Measurements from ENCODE around the gene EXOC8.

EXOC8 gene

DNA sequence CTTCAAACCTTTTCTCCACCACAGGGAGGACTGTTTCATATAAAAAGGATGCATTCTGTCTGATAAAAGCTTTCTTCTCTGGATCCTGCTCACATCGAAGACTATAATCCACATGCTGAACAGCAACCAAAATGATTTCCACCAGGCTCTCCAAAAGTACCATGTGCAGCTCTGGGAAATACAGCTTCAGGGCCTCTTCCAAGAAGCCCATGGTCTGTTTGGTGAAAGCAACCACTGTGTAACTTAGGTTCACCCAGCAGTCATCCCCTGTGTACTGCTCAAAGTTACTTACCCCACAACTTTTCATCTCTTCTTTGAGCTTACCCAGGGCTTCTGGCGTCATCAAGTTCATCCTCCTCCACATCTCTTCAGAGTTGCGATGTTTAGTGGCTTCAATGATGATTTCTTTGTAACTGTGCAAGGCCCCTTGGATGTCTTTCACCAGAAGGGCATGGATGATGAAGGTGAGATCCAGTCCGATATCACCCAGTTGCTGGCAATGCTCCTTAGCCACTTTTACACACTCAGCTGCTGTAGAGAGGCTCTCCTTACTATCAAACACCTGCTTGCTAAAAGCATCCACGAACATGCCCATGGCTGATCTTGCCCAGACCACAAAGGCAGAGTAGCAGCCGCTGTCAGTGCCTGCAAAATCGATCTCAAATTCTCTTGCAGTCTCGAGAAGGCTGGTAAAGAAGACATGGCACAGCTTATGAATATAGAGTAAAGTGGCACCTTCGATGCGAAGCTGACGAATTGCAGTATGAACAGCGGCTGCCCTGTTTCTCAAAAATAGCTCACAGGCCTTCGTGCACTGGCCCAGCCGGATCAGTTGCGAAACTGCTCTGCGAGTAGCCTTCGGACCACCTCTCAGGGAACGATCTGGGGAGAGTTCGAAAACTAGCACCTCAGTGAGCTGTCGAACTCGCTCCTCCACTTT, 1.7 kb downstream of the EXOC8 start:
- no peak for TF ChIP-seq Cebpa-rat (IDR thresholded peaks at IDR 0.05)
- H3K36me3 ChIP-seq: peaks cover 10% of the 10 kb centered on the region; the same call in 1 of the 2 replicates
- peaks cover 64% of the 10 kb centered on the region for H4K20me1 ChIP-seq
- no peaks in the 10 kb centered on the region for H3K9me3 ChIP-seq
- no peaks in the 10 kb centered on the region for H3K27me3 ChIP-seq
- H3K4me2 ChIP-seq: peak overlapping the region; percentile 99
- H3K9ac ChIP-seq: peak overlapping the region; percentile 92
- H3K27ac ChIP-seq: 0 out of 2 replicates have a peak overlapping the region, but pooled peaks have one; percentile 18
- peak overlapping the region; percentile 97 for H3K4me3 ChIP-seq
- H3K4me1 ChIP-seq: peaks cover 61% of the 10 kb centered on the region

- peaks cover 55% of the 10 kb centered on the region for H3K4me1 ChIP-seq
- no peaks in the 10 kb centered on the region for H3K9me3 ChIP-seq
- no peaks in the 10 kb centered on the region for H3K27me3 ChIP-seq
- H3K4me2 ChIP-seq: peak overlapping the region; percentile 99
- H4K20me1 ChIP-seq: peaks cover 68% of the 10 kb centered on the region
- H3K36me3 ChIP-seq: 0 out of 2 replicates have a peak, but pooled peaks cover 4% of the 10 kb centered on the region
- no peak overlapping the region for H3K27ac ChIP-seq
- TF ChIP-seq Cebpa-rat (IDR thresholded peaks at IDR 0.05): no peak
- peak overlapping the region; percentile 97 for H3K4me3 ChIP-seq
- peak overlapping the region; percentile 36 for H3K9ac ChIP-seq
These were observed 2.7 kb downstream of the EXOC8 start for GRCh38 chr1:231334952-231335351.

DNA sequence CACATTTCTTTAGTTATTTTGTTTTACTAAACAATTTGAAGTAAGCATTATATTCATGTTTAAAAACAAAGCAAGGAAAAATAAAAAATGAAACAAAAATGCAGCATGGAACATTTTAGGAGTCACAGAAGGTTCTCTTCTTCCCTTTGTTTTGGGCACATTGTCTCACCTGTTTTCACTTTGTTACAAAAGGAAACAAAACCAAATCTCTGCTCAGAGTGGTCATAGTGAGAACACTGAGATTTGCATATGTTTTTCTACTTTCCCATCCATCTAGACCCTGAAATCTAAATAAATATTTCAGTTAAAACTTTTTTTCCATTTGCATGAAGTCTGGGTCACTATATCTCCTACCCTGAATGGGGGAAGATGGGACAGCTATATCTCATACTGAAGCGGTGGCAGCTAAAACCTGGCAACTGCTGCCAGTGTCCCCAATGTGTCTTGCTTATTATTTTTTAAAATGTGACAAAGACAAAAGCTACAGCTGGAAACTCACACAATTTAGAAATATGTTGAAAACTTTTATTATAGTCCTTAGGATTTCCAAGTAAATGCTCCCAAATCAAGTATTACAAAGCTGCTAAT, 3.5 kb downstream of the EXOC8 start:
- Histone ChIP-seq H3K36me3 (0 out of 2 replicates have a peak, but pooled peaks cover 4% of the 10 kb centered on the region), H3K4me3 (peak overlapping the region; percentile 97), H3K4me1 (peaks cover 47% of the 10 kb centered on the region), H3K9me3 (no peaks in the 10 kb centered on the region), H3K9ac (peak overlapping the region; percentile 36), H4K20me1 (peaks cover 63% of the 10 kb centered on the region), H3K27ac (no peak overlapping the region), H3K27me3 (no peaks in the 10 kb centered on the region), H3K4me2 (peak overlapping the region; percentile 99)
- TF ChIP-seq Cebpa-rat (IDR thresholded peaks at IDR 0.05): no peak

- no peak overlapping the region for H3K9ac ChIP-seq
- peaks cover 62% of the 10 kb centered on the region for H4K20me1 ChIP-seq
- H3K4me2 ChIP-seq: peak overlapping the region; percentile 99
- no peak overlapping the region for H3K27ac ChIP-seq
- no peak for TF ChIP-seq Cebpa-rat (IDR thresholded peaks at IDR 0.05)
- H3K27me3 ChIP-seq: no peaks in the 10 kb centered on the region
- H3K36me3 ChIP-seq: 0 out of 2 replicates have a peak, but pooled peaks cover 4% of the 10 kb centered on the region
- H3K9me3 ChIP-seq: no peaks in the 10 kb centered on the region
- H3K4me3 ChIP-seq: no peak overlapping the region
- H3K4me1 ChIP-seq: peaks cover 43% of the 10 kb centered on the region
These were observed 4.9 kb downstream of the EXOC8 start for GRCh38 chr1:231332761-231333160.

GRCh38 chr1:231329483-231329882, 8.2 kb downstream of the EXOC8 start:
- Histone ChIP-seq H3K4me1 (peaks cover 19% of the 10 kb centered on the region), H3K36me3 (0 out of 2 replicates have a peak, but pooled peaks cover 4% of the 10 kb centered on the region), H4K20me1 (peaks cover 31% of the 10 kb centered on the region), H3K4me3 (no peak overlapping the region), H3K27ac (no peak overlapping the region), H3K9me3 (no peaks in the 10 kb centered on the region), H3K27me3 (no peaks in the 10 kb centered on the region), H3K9ac (no peak overlapping the region), H3K4me2 (no peak overlapping the region)
- TF ChIP-seq Cebpa-rat (IDR thresholded peaks at IDR 0.05): no peak

DNA sequence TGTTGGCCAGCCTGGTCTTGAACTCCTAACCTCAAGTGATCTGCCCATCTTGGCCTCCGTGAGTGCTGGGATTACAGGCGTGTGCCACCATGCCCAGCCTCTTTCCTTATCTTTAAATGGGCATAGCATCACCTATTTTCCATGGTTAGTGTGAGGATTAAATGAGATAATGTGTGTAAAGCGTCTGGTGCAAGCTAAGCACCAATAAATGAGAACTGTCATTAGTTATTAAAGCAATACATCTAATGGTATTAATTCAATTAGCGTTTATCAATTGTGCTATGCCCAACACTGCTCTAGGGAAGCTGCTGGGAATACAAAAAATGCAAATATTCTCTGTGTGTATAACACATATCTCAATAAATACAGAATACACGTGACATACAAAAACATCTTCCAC, 10.0 kb downstream of the EXOC8 start:
- no peak overlapping the region for H3K4me2 ChIP-seq
- peaks cover under 1% of the 10 kb centered on the region; the same call in 1 of the 2 replicates for H3K4me1 ChIP-seq
- no peak overlapping the region for H3K27ac ChIP-seq
- H3K4me3 ChIP-seq: no peak overlapping the region
- 0 out of 2 replicates have a peak, but pooled peaks cover 4% of the 10 kb centered on the region for H3K36me3 ChIP-seq
- H3K9me3 ChIP-seq: no peaks in the 10 kb centered on the region
- peaks cover 12% of the 10 kb centered on the region; the same call in 1 of the 2 replicates for H4K20me1 ChIP-seq
- no peaks in the 10 kb centered on the region for H3K27me3 ChIP-seq
- no peak overlapping the region for H3K9ac ChIP-seq
- no peak for TF ChIP-seq Cebpa-rat (IDR thresholded peaks at IDR 0.05)

DNA sequence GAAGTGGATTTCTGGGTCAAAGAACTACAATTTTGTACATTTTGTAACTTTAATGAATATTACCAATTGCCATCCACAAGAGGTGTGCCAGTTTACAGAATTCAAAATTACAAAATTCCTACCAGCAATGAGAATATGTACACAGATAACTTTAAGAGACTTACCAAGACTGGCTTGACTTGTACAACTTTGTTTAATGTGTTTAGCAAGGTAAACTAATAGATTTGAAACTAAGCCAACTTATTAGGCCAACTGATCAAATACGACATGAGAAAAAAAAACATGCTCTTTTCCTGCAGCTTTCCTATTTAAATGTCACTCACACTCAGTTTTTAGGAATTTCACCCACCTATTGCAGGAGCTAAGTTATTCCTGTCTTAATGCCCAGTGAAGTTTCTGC, 11.4 kb downstream of the EXOC8 start:
- Histone ChIP-seq H4K20me1 (0 out of 2 replicates have a peak, but pooled peaks cover 8% of the 10 kb centered on the region), H3K4me3 (no peak overlapping the region), H3K27ac (no peak overlapping the region), H3K9me3 (no peaks in the 10 kb centered on the region), H3K36me3 (no peaks in the 10 kb centered on the region), H3K27me3 (no peaks in the 10 kb centered on the region), H3K4me2 (no peak overlapping the region), H3K9ac (no peak overlapping the region), H3K4me1 (no peaks in the 10 kb centered on the region)
- no peak for TF ChIP-seq Cebpa-rat (IDR thresholded peaks at IDR 0.05)

- Histone ChIP-seq H3K27ac (no peak overlapping the region), H3K36me3 (no peaks in the 10 kb centered on the region), H3K9ac (no peak overlapping the region), H3K4me3 (no peak overlapping the region), H3K4me1 (no peaks in the 10 kb centered on the region), H3K4me2 (no peak overlapping the region), H3K27me3 (no peaks in the 10 kb centered on the region), H3K9me3 (no peaks in the 10 kb centered on the region), H4K20me1 (no peaks in the 10 kb centered on the region)
- TF ChIP-seq Cebpa-rat (IDR thresholded peaks at IDR 0.05): no peak
These were observed 13.0 kb downstream of the EXOC8 start for GRCh38 chr1:231324660-231325059.

GRCh38 chr1:231322880-231323530, 14.6 kb downstream of the EXOC8 start:
- H3K4me1 ChIP-seq: no peaks in the 10 kb centered on the region
- H3K9ac ChIP-seq: no peak overlapping the region
- H3K4me3 ChIP-seq: no peak overlapping the region
- H3K27ac ChIP-seq: no peak overlapping the region
- no peak for TF ChIP-seq Cebpa-rat (IDR thresholded peaks at IDR 0.05)
- no peaks in the 10 kb centered on the region for H4K20me1 ChIP-seq
- H3K4me2 ChIP-seq: no peak overlapping the region
- no peaks in the 10 kb centered on the region for H3K9me3 ChIP-seq
- no peaks in the 10 kb centered on the region for H3K27me3 ChIP-seq
- no peaks in the 10 kb centered on the region for H3K36me3 ChIP-seq

Measured in BLaER1 (cell line).